ENCODE measurements around the gene STS. TPM values are rescaled to one million over a fixed set of nuclear protein-coding genes. Genes with fewer than 3 reads are reported as not detected.

Gene STS
- total and polyA plus RNA-seq, 2 of the 8 experiments (the other 6 are each of a cell fraction or from before 2014, with no cell fraction given): 0.67 to 1.5 TPM

GRCh38 chrX:7132335-7133049 is 15.0 kb upstream of the STS start:
- Histone ChIP-seq H3K36me3 (ENCODE audit: control insufficient read depth in 2 of 4, insufficient read depth in 4 of 4, low read length in 3 of 4) (no peaks in the 10 kb centered on the region), H3K56ac (replicated peaks; ENCODE audit: insufficient read length, low read depth, low read length) (no peak overlapping the region), H4K5ac (ENCODE audit: insufficient read length, low read depth, low read length) (no peak overlapping the region), H2BK120ac (replicated peaks; ENCODE audit: low read depth, low read length) (no peak overlapping the region), H3K23me2 (ENCODE audit: low read depth, low read length) (no peaks in the 10 kb centered on the region), H3K18ac (ENCODE audit: extremely low read depth, low read length) (no peak overlapping the region; the same call in 1 of the 2 replicates), H3K9ac (replicated peaks in 1 of 4; ENCODE audit: extremely low read depth in 1 of 4, low read depth in 3 of 4, low read length in 3 of 4) (no peak overlapping the region), H3K27ac (ENCODE audit: low read depth, low read length) (no peak overlapping the region), H3K79me1 (ENCODE audit: low read depth, low read length) (no peaks in the 10 kb centered on the region), H2AK5ac (ENCODE audit: low read depth, low read length) (no peak overlapping the region), H4K91ac (replicated peaks; ENCODE audit: insufficient read length, low read length) (no peak overlapping the region), H3K4me1 (replicated peaks in 1 of 4; ENCODE audit: control insufficient read depth in 3 of 4, insufficient read depth in 4 of 4, low read length in 3 of 4) (peaks cover 0 to 3% (median 0%) of the 10 kb centered on the region in 4 experiments; a peak in 1 of 7 replicates), H2BK15ac (ENCODE audit: low read length) (no peak overlapping the region), H3K4ac (replicated peaks; ENCODE audit: insufficient read length, low read depth, low read length) (no peak overlapping the region), H3K27me3 (replicated peaks in 1 of 4; ENCODE audit: control insufficient read depth in 3 of 4, extremely low read depth in 1 of 4, insufficient read depth in 3 of 4, low read length in 3 of 4) (no peaks in the 10 kb centered on the region), H3K4me2 (ENCODE audit: insufficient read depth in 1 of 2, low read depth in 2 of 2, low read length in 2 of 2) (no peak overlapping the region), H3K4me3 (ENCODE audit: extremely low read depth in 1 of 4, insufficient read depth in 2 of 4, low read depth in 3 of 4, low read length in 4 of 4) (no peak overlapping the region), H3K14ac (ENCODE audit: insufficient read length) (no peak overlapping the region), H2BK20ac (ENCODE audit: low read length) (no peak overlapping the region), H2BK12ac (ENCODE audit: low read depth, low read length) (no peak overlapping the region), H4K8ac (ENCODE audit: extremely low read depth, insufficient read depth, low read length) (no peak overlapping the region), H4K20me1 (replicated peaks in 1 of 2; ENCODE audit: control insufficient read depth in 1 of 2, insufficient read depth in 2 of 2, low read length in 2 of 2) (no peaks in the 10 kb centered on the region), H3K9me3 (ENCODE audit: insufficient read depth in 2 of 2, low read depth in 1 of 2, low read length in 1 of 2) (no peaks in the 10 kb centered on the region), H2BK5ac (ENCODE audit: low read depth, low read length) (no peak overlapping the region), H2AFZ (ENCODE audit: low read length) (no peak overlapping the region), H3K79me2 (ENCODE audit: control insufficient read depth in 1 of 2, insufficient read depth in 2 of 2, low read length in 2 of 2) (no peaks in the 10 kb centered on the region; a peak in 1 of 4 replicates), H3K23ac (ENCODE audit: insufficient read length) (no peak overlapping the region)
- peak in 1 of 2 experiments; percentile 43 for DNase-seq (ENCODE audit: low read depth in 1 of 2, low spot score in 2 of 2)
- FAIRE-seq: peak; percentile 72
- ChIA-PET POLR2A (ENCODE audit: partially characterized antibody) (no interaction called here), CTCF (ENCODE audit: partially characterized antibody) (interaction anchor here (0.9 to 1.5 kb wide), 6 partner anchors 9 to 43 kb away, joined by 3 to 5 read pairs (median 4); partner anchors contain the start of gene PUDP)
- WGBS, 2 experiments (ENCODE audit: extremely low coverage in 1 of 2, insufficient coverage in 1 of 2, insufficient read length in 1 of 2, insufficient replicate concordance in 2 of 2, low coverage in 1 of 2, low lambda C conversion rate in 2 of 2, missing lambda C conversion rate in 1 of 2): 77% methylated on average over 3 of the region's 3 CpGs; no CpG with 5 or more reads in 1 of the 2 experiments
- TF ChIP-seq PHF8 (conservative IDR thresholded peaks at IDR 0.05; ENCODE audit: low read depth, low read length): no peak
- TF ChIP-seq CTCF (IDR thresholded peaks at IDR 0.05; ENCODE audit: control extremely low read depth in 1 of 3, insufficient read depth in 1 of 3, low read depth in 1 of 3, low read length in 3 of 3): peak in 2 of 3 experiments; percentile 23 to 50; a peak in 2 of 4 replicates
- peak; percentile 34 to 43; a peak in 3 of 4 replicates for TF ChIP-seq RAD21 (IDR thresholded peaks at IDR 0.05 in 1 of 2, conservative IDR thresholded peaks at IDR 0.05 in 1 of 2; ENCODE audit: low read depth in 2 of 2, low read length in 2 of 2)
- TF ChIP-seq SUZ12 (IDR thresholded peaks at IDR 0.05; ENCODE audit: low read length): no peak
- TF ChIP-seq TAF1 (IDR thresholded peaks at IDR 0.05; ENCODE audit: low read depth, low read length): no peak
- TF ChIP-seq TEAD4 (IDR thresholded peaks at IDR 0.05; ENCODE audit: low read depth, low read length): peak; percentile 72; the same call in 1 of the 2 replicates
